CD4-positive, alpha-beta T cell treated with Interleukin-6 at 100 ng/mL for 8 hours (primary cell): ENCODE data around the gene MAP1LC3A.

ENCODE experiments used
- DNase-seq: peaks from one replicate; pipeline ENCODE4 v3.0.0-alpha.2; 2020; ENCODE audit warnings: mixed read lengths, low spot score

MAP1LC3A gene

GRCh38 chr20:34549291-34549928, 9.1 kb upstream of the MAP1LC3A start:
- DNase-seq: no peak

GRCh38 chr20:34549929-34550305, 8.6 kb upstream of the MAP1LC3A start:
- DNase-seq: no peak

- no peak for DNase-seq
Observed at GRCh38 chr20:34552569-34552968, 5.9 kb upstream of the MAP1LC3A start.

GRCh38 chr20:34553366-34553867, 5.1 kb upstream of the MAP1LC3A start:
- DNase-seq: no peak

- DNase-seq: no peak
Observed at GRCh38 chr20:34557936-34558319, 590 bp upstream of the MAP1LC3A start.

GRCh38 chr20:34559311-34560140, 1.0 kb downstream of the MAP1LC3A start:
- DNase-seq: no peak

- no peak for DNase-seq
Observed at GRCh38 chr20:34560141-34560523, 1.6 kb downstream of the MAP1LC3A start.

GRCh38 chr20:34560614-34561013, 2.1 kb downstream of the MAP1LC3A start:
- no peak for DNase-seq

- DNase-seq: no peak
Observed at GRCh38 chr20:34561661-34562060, 3.1 kb downstream of the MAP1LC3A start.

- DNase-seq: no peak
Observed at GRCh38 chr20:34562641-34563040, 4.1 kb downstream of the MAP1LC3A start.

GRCh38 chr20:34564833-34565232, 6.3 kb downstream of the MAP1LC3A start:
- no peak for DNase-seq

- DNase-seq: no peak
Observed at GRCh38 chr20:34566978-34567891, 8.7 kb downstream of the MAP1LC3A start.

GRCh38 chr20:34567892-34568865, 9.7 kb downstream of the MAP1LC3A start:
- DNase-seq: no peak

- DNase-seq: no peak
Observed at GRCh38 chr20:34569598-34569997, 11.1 kb downstream of the MAP1LC3A start.

GRCh38 chr20:34570859-34571306, 12.4 kb downstream of the MAP1LC3A start:
- DNase-seq: no peak

- DNase-seq: no peak
Observed at GRCh38 chr20:34571753-34572152, 13.2 kb downstream of the MAP1LC3A start.

GRCh38 chr20:34573541-34574300, 15.2 kb downstream of the MAP1LC3A start:
- DNase-seq: no peak

GRCh38 chr20:34574426-34574825, 15.9 kb downstream of the MAP1LC3A start:
- no peak for DNase-seq

GRCh38 chr20:34574861-34575260, 16.3 kb downstream of the MAP1LC3A start:
- no peak for DNase-seq

- no peak for DNase-seq
Observed at GRCh38 chr20:34575271-34575670, 16.8 kb downstream of the MAP1LC3A start.
